MM.1S (cell line): ENCODE measurements around the gene PLXNA4.

ENCODE experiments used
- EZH2 ChIP-seq: fragments of 300-600 bp; sonication (generic); optimal IDR thresholded peaks from 2 replicates; pipeline ENCODE3; 2017; ENCODE audit warnings: low read depth, mild to moderate bottlenecking, antibody characterized with exemption, low read length, mixed read lengths
- EZH2phosphoT487 ChIP-seq: fragments of 300-600 bp; sonication (generic); IDR thresholded peaks from 2 replicates; pipeline ENCODE4 v1.6.1; 2018; ENCODE audit warnings: antibody characterized with exemption, low read length
- TF ChIP-seq, protein P1 (sequence below): fragments of 300-600 bp; sonication (generic); IDR thresholded peaks from 2 replicates; pipeline ENCODE4 v1.5.1; 2016; ENCODE audit warnings: antibody characterized with exemption, low read length, mixed read lengths

DNA sequence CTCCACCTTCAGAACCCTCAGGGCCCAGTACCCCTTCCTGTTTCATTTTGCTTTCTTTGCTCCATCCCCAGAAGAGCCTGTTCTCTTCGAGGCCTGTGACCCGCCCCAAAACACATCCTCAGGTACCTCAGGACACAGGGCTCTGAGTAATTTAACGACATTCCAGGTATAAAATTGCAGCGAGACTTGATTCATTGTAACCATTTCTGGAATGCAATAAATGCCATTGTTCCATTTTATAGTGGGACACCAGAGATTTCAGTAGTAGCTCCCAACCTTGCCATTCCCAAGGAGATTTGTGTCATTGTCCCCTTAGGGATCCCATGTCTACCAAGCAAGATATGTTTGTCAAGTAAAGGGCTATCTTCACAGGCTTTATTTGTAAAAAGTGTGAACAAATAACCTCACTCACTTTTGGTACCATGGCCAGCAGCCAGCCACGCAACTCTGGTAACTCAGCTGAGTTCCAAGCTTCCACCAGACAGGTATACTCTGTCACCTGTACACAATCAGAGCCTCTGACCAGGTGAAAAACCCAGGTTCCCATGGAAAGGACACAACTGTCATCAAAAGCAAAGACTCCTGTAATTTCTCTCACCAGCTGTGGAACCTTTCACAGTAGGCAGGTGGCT, 441.3 kb downstream of the PLXNA4 start:
- TF ChIP-seq, protein P1, sequence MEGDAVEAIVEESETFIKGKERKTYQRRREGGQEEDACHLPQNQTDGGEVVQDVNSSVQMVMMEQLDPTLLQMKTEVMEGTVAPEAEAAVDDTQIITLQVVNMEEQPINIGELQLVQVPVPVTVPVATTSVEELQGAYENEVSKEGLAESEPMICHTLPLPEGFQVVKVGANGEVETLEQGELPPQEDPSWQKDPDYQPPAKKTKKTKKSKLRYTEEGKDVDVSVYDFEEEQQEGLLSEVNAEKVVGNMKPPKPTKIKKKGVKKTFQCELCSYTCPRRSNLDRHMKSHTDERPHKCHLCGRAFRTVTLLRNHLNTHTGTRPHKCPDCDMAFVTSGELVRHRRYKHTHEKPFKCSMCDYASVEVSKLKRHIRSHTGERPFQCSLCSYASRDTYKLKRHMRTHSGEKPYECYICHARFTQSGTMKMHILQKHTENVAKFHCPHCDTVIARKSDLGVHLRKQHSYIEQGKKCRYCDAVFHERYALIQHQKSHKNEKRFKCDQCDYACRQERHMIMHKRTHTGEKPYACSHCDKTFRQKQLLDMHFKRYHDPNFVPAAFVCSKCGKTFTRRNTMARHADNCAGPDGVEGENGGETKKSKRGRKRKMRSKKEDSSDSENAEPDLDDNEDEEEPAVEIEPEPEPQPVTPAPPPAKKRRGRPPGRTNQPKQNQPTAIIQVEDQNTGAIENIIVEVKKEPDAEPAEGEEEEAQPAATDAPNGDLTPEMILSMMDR, result no peak
- no peak for TF ChIP-seq EZH2
- no peak for TF ChIP-seq EZH2phosphoT487
